Measurements from ENCODE around the gene SPNS3. TPM values are rescaled to one million over a fixed set of nuclear protein-coding genes. Genes with fewer than 3 reads are reported as not detected.

Gene SPNS3
- total and polyA plus RNA-seq, 2 experiments from 2014 or later = not detected

- H3K4me1 ChIP-seq (ENCODE audit: low read depth) = no peaks in the 10 kb centered on the region
- no peaks in the 10 kb centered on the region for H3K9me3 ChIP-seq (ENCODE audit: low read depth)
- no peak for DNase-seq (ENCODE audit: low read depth in 1 of 2, low spot score in 1 of 2)
- no peak overlapping the region for H3K4me3 ChIP-seq
- H3K36me3 ChIP-seq = no peaks in the 10 kb centered on the region
- TF ChIP-seq CTCF (IDR thresholded peaks at IDR 0.05; ENCODE audit: low read depth, low read length) = no peak
- no peaks in the 10 kb centered on the region for H3K27me3 ChIP-seq
- no peak overlapping the region for H3K27ac ChIP-seq
Observed at GRCh38 chr17:4394208-4395110, 39.3 kb upstream of the SPNS3 start.

GRCh38 chr17:4395111-4395478 is 38.6 kb upstream of the SPNS3 start:
- H3K4me3 ChIP-seq = no peak overlapping the region
- H3K27ac ChIP-seq = no peak overlapping the region
- H3K36me3 ChIP-seq = no peaks in the 10 kb centered on the region
- no peaks in the 10 kb centered on the region for H3K9me3 ChIP-seq (ENCODE audit: low read depth)
- TF ChIP-seq CTCF (IDR thresholded peaks at IDR 0.05; ENCODE audit: low read depth, low read length) = no peak
- no peaks in the 10 kb centered on the region for H3K4me1 ChIP-seq (ENCODE audit: low read depth)
- no peaks in the 10 kb centered on the region for H3K27me3 ChIP-seq
- no peak for DNase-seq (ENCODE audit: low read depth in 1 of 2, low spot score in 1 of 2)

- H3K4me1 ChIP-seq (ENCODE audit: low read depth) = no peaks in the 10 kb centered on the region
- no peak overlapping the region for H3K4me3 ChIP-seq
- H3K36me3 ChIP-seq = no peaks in the 10 kb centered on the region
- H3K9me3 ChIP-seq (ENCODE audit: low read depth) = no peaks in the 10 kb centered on the region
- no peak overlapping the region for H3K27ac ChIP-seq
- H3K27me3 ChIP-seq = no peaks in the 10 kb centered on the region
- no peak for TF ChIP-seq CTCF (IDR thresholded peaks at IDR 0.05; ENCODE audit: low read depth, low read length)
- DNase-seq (ENCODE audit: low read depth in 1 of 2, low spot score in 1 of 2) = no peak
Observed at GRCh38 chr17:4397840-4398239, 35.9 kb upstream of the SPNS3 start.

- H3K4me1 ChIP-seq (ENCODE audit: low read depth) = no peaks in the 10 kb centered on the region
- no peak overlapping the region for H3K4me3 ChIP-seq
- H3K9me3 ChIP-seq (ENCODE audit: low read depth) = no peaks in the 10 kb centered on the region
- no peaks in the 10 kb centered on the region for H3K27me3 ChIP-seq
- no peak overlapping the region for H3K27ac ChIP-seq
- no peaks in the 10 kb centered on the region for H3K36me3 ChIP-seq
- no peak for DNase-seq (ENCODE audit: low read depth in 1 of 2, low spot score in 1 of 2)
- no peak for TF ChIP-seq CTCF (IDR thresholded peaks at IDR 0.05; ENCODE audit: low read depth, low read length)
Observed at GRCh38 chr17:4405038-4405669, 28.6 kb upstream of the SPNS3 start.

GRCh38 chr17:4405699-4406098 is 28.0 kb upstream of the SPNS3 start:
- H3K36me3 ChIP-seq = no peaks in the 10 kb centered on the region
- no peak for DNase-seq (ENCODE audit: low read depth in 1 of 2, low spot score in 1 of 2)
- H3K4me1 ChIP-seq (ENCODE audit: low read depth) = no peaks in the 10 kb centered on the region
- no peak for TF ChIP-seq CTCF (IDR thresholded peaks at IDR 0.05; ENCODE audit: low read depth, low read length)
- H3K27ac ChIP-seq = no peak overlapping the region
- H3K27me3 ChIP-seq = no peaks in the 10 kb centered on the region
- no peak overlapping the region for H3K4me3 ChIP-seq
- no peaks in the 10 kb centered on the region for H3K9me3 ChIP-seq (ENCODE audit: low read depth)

All from cardiac muscle cell (in vitro differentiated cells and primary cell).